Neural crest cell (in vitro differentiated cells): ENCODE data around the gene HMHB1. TPM values are rescaled to one million over a fixed set of nuclear protein-coding genes. Genes with fewer than 3 reads are reported as not detected.

Experiments
- DNase-seq: peaks from one replicate; pipeline ENCODE4 v3.0.0; 2021; ENCODE audit warnings: low read depth, mixed read lengths, low spot score
- H3K27ac Mint-ChIP-seq: one replicate; pipeline ENCODE4 v1.8.0; 2021; ENCODE audit warnings: mild to moderate bottlenecking, mixed read lengths; ENCODE audit not compliant: unreplicated experiment
- H3K27me3 Mint-ChIP-seq: 2 replicates; pipeline ENCODE4 v1.8.0; 2021; ENCODE audit warnings: low read depth, mild to moderate bottlenecking, mixed read lengths
- H3K36me3 Mint-ChIP-seq: 2 replicates; pipeline ENCODE4 v1.8.0; 2021; ENCODE audit warnings: low read depth, mild to moderate bottlenecking, mixed read lengths
- H3K4me1 Mint-ChIP-seq: 2 replicates; pipeline ENCODE4 v1.8.0; 2021; ENCODE audit warnings: mixed read lengths
- H3K4me3 Mint-ChIP-seq: one replicate; pipeline ENCODE4 v1.8.0; 2021; ENCODE audit warnings: mild to moderate bottlenecking, mixed read lengths
- H3K9me3 Mint-ChIP-seq: 2 replicates; pipeline ENCODE4 v1.8.0; 2021; ENCODE audit warnings: mixed read lengths
- total RNA-seq: library from RNA; stranded (reverse); gene quantifications from 2 replicates; pipeline ENCODE4 v1.2.1, GENCODE V29; 2021
- TF ChIP-seq, protein P1 (sequence below): fragments of 200-600 bp; sonication (generic); conservative IDR thresholded peaks from 2 replicates; pipeline ENCODE4 v1.5.0; 2021; ENCODE audit warnings: antibody characterized with exemption, mild to moderate bottlenecking

HMHB1 gene
- total RNA-seq, 1 donor from 2014 or later = not detected

DNA sequence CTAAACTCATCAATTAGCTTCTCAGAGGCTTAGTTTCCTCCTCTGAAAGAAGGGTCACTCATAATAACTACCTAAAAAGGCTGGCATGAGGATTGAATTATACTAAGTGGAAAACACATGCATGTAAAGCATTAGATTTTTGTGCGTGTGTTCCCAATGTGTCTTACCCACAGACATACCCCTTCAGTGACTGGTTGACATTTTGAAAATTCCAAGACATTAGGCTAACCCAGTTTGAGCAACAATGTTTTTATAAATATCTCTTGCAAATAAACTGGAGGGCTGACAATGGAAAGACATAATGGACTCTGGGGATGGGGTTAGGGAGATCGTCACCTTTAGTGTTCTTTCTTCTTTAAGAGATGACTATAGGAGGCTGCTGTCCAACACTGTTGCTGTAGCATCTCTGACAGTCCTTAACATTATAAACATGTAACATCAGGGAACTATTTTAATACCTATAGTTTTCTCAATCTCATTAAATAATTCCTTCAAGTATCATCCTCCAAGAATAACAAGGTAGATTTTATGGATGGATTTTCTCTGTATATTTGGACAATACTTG is 24.3 kb downstream of the HMHB1 start:
- H3K9me3 Mint-ChIP-seq = peaks cover 3% of the 10 kb centered on the region
- peaks cover 16% of the 10 kb centered on the region for H3K4me1 Mint-ChIP-seq

DNA sequence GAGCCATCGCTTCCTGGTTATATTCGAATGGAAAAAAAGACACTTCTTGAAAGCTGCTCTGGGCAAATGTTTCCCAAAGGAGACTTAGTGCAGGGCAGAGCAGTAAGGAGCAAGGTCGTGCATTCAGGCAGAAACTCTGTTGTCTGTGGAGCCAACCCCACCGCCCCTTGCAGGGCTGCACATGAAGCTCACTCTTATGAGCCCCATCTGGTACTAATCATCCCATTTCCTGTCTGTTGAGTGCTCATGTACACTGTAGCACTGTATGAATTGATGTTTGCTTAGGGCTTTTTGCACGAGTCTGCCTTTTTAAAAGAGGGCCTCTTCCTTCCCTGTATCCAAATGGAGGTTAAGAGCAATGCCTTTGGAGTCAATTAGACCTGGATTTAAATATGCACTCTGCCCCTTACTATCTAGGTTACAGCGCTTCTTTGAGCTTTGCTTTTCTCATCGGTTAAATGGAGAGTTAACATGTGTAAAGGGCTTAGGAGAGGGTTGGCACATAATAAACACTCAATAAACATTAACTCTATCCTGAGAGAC is 25.4 kb downstream of the HMHB1 start:
- no peak for DNase-seq
- Mint-ChIP-seq H3K4me3 (no peak overlapping the region), H3K4me1 (peaks cover 24% of the 10 kb centered on the region), H3K36me3 (no peaks in the 10 kb centered on the region), H3K27ac (no peak overlapping the region), H3K27me3 (no peaks in the 10 kb centered on the region), H3K9me3 (peaks cover 3% of the 10 kb centered on the region)
- TF ChIP-seq, protein P1, sequence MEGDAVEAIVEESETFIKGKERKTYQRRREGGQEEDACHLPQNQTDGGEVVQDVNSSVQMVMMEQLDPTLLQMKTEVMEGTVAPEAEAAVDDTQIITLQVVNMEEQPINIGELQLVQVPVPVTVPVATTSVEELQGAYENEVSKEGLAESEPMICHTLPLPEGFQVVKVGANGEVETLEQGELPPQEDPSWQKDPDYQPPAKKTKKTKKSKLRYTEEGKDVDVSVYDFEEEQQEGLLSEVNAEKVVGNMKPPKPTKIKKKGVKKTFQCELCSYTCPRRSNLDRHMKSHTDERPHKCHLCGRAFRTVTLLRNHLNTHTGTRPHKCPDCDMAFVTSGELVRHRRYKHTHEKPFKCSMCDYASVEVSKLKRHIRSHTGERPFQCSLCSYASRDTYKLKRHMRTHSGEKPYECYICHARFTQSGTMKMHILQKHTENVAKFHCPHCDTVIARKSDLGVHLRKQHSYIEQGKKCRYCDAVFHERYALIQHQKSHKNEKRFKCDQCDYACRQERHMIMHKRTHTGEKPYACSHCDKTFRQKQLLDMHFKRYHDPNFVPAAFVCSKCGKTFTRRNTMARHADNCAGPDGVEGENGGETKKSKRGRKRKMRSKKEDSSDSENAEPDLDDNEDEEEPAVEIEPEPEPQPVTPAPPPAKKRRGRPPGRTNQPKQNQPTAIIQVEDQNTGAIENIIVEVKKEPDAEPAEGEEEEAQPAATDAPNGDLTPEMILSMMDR = no peak

More for the DNA sequence above, 24.3 kb downstream of the HMHB1 start:
- Mint-ChIP-seq H3K27me3 (no peaks in the 10 kb centered on the region), H3K36me3 (no peaks in the 10 kb centered on the region), H3K4me3 (no peak overlapping the region), H3K27ac (no peak overlapping the region)
- TF ChIP-seq, protein P1 = no peak
- no peak for DNase-seq

- peaks cover 2% of the 10 kb centered on the region for H3K36me3 Mint-ChIP-seq
- H3K27ac Mint-ChIP-seq = no peak overlapping the region
- peaks cover 6% of the 10 kb centered on the region for H3K9me3 Mint-ChIP-seq
- no peak overlapping the region for H3K4me3 Mint-ChIP-seq
- H3K27me3 Mint-ChIP-seq = no peaks in the 10 kb centered on the region
- TF ChIP-seq, protein P1 = no peak
- peaks cover 24% of the 10 kb centered on the region for H3K4me1 Mint-ChIP-seq
- no peak for DNase-seq
Observed at GRCh38 chr5:143841446-143841845, 29.5 kb downstream of the HMHB1 start.

GRCh38 chr5:143842920-143843319 is 31.0 kb downstream of the HMHB1 start:
- no peak for DNase-seq
- Mint-ChIP-seq H3K27ac (no peak overlapping the region), H3K9me3 (peaks cover 6% of the 10 kb centered on the region), H3K4me1 (peaks cover 18% of the 10 kb centered on the region), H3K4me3 (no peak overlapping the region), H3K36me3 (peaks cover 2% of the 10 kb centered on the region), H3K27me3 (no peaks in the 10 kb centered on the region)
- TF ChIP-seq, protein P1 = no peak

GRCh38 chr5:143843461-143843860 is 31.5 kb downstream of the HMHB1 start:
- peaks cover 15% of the 10 kb centered on the region for H3K4me1 Mint-ChIP-seq

More at GRCh38 chr5:143843461-143843860, 31.5 kb downstream of the HMHB1 start:
- Mint-ChIP-seq H3K4me3 (no peak overlapping the region), H3K27ac (no peak overlapping the region), H3K9me3 (peaks cover 4% of the 10 kb centered on the region), H3K27me3 (no peaks in the 10 kb centered on the region), H3K36me3 (peaks cover 2% of the 10 kb centered on the region)
- DNase-seq = no peak
- TF ChIP-seq, protein P1 = no peak
